ENCODE results near the gene PPEF2.
A peak's percentile ranks its signal among the peaks of the same experiment; 100 is the strongest.
"Not testable (repeated sequence)": the region's sequence is repeated elsewhere in the genome, so short reads cannot be mapped to it uniquely, and the experiment has no call there.

Gene PPEF2, protein sequence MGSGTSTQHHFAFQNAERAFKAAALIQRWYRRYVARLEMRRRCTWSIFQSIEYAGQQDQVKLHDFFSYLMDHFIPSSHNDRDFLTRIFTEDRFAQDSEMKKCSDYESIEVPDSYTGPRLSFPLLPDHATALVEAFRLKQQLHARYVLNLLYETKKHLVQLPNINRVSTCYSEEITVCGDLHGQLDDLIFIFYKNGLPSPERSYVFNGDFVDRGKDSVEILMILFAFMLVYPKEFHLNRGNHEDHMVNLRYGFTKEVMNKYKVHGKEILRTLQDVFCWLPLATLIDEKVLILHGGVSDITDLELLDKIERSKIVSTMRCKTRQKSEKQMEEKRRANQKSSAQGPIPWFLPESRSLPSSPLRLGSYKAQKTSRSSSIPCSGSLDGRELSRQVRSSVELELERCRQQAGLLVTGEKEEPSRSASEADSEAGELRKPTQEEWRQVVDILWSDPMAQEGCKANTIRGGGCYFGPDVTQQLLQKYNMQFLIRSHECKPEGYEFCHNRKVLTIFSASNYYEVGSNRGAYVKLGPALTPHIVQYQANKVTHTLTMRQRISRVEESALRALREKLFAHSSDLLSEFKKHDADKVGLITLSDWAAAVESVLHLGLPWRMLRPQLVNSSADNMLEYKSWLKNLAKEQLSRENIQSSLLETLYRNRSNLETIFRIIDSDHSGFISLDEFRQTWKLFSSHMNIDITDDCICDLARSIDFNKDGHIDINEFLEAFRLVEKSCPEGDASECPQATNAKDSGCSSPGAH

DNA sequence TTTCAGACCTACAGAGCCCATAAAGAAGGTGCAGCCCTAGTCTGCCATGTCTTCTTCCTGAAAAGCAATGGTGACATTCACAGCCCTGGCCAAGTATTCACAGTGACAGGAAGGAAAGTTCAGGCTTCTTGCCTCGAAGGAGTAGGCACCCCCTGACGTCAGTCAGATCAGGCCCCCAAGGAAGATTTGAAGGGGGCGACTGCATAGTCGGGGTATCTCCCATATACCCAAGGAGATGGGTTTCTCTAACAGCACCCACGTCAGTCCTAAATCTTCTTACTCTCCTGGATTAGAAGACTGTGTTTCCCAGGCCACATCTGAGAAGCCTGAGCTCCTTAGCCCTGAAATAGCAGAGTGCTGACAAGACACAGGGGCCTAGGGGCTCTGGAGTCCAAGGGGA lies at the start of gene PPEF2:
Gene PPEF2, minus strand, starts transcription at position 101 of the 400 bp plus-strand sequence. CDS start 6,127 bp downstream, outside the sequence.
- no peak for DNase-seq

DNA sequence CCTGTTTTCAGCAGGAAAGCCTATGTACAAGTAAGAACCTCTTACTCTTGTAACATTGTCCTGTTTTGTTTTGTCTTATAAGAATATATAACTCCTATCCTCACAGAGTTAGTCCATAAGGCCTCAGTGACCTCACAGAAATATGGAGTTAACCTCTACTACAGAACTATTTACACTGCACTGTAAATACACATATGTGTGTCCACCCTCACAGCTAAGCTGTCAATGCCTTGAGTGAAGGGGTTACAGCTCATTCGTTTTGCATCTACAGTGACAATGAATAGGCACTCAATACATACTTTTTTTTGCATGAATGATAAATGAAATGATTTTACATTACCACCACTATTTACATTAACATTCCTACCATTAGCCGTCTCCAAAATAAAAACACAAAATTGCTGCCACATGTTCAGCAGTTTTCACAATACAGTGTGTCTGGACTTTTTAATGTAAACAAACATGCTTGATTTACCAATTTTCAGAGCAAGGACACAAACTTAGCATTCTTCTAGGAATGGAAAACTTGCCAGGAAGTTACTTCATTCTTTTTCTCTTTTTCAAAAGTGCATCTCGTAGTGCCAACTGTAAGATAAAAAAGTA lies 48.1 kb upstream of the PPEF2 start:
- no peak for DNase-seq

DNA sequence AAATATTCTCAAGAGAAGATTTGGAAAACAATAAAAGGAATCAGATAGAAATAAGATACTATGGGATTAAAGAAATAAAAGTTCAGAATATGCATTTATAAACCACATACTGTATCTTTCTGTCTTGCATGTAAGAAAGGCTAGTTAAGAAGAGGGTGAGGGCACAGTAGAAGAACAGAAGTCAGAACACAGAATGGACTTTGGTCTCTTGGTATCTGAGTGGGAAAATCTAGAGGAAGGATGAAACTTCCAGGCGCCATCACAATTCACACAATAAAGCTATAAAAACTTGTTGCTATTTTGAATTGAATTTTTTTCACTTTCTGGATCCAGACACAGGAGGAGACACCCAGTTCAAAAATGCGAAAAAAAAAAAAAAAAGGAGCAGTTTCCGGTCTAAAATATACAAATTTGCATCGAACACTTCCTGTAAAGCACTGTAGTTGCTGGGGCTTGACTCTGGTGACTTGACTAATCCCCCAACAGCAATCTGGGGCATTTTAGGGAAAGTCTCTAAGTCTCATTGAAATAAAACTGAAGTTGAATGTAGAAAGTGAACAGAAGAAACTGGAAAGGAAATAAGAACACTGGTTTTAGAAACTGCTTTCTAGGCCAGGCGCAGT lies 46.7 kb upstream of the PPEF2 start:
- DNase-seq: no peak

DNA sequence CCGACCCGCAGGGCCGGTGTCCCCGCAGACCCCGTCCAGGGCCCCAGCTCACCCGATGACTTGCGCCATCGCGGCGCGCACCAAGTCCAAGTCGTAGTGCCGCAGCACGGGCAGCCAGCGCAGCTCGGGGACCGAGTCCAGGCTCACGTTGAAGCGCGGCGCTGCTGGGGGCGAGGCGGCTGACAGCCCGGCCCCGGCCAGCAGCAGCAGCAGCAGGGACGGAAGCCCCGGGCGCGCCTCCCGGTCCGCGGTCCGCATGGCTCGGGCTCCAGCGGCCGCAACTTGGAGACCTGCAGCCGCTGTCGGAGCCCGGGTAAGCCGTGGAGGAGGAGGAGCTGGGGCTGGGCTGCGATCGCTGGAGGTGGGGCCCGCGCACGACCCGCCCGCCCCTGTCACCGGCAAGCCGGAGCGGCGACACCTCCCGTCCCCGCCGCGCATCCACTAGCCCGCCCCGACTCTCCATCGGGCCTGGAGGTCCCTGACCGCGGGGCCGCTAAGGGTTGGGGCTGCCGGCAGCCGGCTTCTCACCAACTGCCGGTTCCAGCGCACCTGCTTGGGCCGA lies 38.5 kb upstream of the PPEF2 start, which contains the start of gene NAAA:
Gene NAAA, minus strand, starts transcription at position 322 of the 562 bp plus-strand sequence. Its CDS starts 64 bp downstream, at position 258.
- DNase-seq: no peak

DNA sequence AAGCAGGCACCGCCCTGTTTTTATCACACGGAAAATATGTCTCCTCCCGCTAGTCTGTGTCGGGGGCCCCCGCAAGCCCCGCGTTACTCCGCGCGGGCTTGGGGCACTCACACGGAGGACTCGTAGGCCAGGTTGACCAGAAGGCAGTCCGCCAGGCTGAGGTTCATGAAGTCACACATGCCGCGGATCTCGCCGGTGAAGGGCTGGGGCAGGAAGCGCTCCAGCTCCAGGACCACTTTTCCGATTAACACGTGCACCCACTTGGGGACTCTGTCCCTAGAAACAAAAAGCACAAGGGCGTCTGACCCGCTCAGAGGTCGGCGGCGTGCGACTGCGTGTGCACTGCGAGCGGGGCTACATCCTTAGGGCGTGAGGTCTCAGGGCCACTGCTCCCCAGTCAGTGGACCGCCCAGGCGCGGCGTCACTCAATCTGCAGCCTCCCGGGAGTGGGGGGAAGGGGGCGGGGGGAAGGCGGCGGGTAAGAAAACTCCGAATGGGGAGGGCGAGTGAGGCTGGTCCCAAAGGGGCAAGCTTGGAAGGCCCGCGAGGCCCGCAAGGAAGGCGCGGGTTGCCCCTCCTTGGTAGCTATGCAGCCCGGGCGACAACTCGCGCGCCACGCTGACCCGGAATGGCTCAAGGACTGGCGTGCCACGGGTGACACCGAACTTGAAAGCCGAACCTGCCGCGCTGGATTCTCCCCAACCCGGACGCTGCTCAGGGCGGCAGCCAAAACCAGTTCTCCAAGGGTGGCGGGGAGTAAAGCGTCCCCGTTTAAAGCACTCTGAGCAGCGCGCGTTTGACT lies 37.8 kb upstream of the PPEF2 start:
- DNase-seq: no peak

DNA sequence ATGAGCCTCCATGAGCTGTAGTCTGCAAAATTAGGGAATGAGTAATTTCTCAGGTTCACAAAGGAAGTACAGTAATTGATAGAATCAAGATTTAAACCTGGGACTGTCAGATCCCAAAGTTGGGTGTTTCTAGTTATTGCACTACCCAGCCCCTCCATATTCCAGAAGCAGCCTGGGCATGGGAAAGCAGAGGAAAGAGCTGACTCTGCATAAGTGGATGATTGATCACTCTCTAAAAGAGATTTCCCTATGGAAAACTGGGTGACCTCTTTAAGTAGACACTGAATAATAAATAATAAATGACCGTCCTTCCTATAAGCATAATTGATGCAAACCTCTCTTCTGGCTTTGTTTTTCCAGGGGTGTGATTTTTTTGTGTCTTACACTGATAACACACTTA lies 33.4 kb upstream of the PPEF2 start:
- no peak for DNase-seq

DNA sequence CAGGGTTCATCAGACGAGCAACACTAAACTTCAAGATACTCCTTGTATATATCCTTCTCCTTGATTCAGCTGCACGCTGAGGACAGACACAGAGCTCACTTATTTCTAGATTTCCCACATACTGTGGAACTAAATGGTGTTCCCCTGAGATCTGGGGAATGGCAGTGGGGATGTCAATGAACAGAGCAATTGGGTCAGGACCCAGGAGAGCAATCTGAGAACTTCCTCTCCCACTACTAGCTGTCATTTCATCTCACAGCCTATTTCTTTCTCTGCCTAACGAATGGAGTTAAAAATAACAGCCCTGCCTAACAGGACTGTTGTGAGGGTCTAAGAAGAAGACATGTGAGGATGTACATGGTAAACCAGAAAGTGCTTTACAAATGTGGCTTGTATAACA lies 27.9 kb upstream of the PPEF2 start:
- DNase-seq: no peak

DNA sequence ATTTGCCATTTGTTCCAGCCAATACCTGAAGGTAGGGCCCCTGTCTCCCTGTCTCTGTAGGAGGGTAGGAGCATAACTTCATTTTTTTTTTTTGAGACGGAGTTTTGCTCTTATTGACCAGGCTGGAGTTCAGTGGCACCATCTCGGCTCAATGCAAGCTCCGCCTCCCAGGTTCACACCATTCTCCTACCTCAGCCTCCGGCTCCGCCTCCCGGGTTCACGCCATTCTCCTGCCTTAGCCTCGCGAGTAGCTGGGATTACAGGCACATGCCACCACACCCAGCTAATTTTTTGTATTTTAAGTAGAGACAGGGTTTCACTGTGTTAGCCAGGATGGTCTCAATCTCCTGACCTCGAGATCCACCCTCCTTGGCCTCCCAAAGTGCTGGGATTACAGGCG lies 22.7 kb upstream of the PPEF2 start:
- not testable (repeated sequence) for DNase-seq

DNA sequence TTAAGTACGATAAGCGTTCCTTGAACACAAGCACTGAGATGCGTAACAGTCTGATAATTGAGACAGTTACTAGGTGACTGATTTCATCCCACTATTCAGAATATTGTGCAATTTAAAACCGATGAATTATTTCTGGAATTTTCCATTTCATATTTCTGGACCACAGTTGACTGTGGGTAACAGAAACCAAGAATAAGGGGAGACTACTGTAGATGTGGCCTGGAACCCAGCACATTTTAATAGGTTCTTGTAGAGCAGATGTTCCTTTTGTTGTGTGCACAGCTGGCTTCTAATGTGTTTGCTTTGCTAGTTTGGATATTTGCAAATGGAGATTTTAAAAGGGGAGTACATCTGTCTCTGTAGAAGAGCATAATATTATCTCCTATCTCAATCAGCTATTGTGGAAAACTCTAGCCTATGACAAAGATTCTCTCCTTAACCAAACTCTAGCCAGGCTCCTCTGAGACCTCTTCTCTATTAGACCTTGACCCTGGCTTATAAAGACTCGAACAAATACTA lies 22.1 kb upstream of the PPEF2 start:
- DNase-seq: peak; percentile 41

DNA sequence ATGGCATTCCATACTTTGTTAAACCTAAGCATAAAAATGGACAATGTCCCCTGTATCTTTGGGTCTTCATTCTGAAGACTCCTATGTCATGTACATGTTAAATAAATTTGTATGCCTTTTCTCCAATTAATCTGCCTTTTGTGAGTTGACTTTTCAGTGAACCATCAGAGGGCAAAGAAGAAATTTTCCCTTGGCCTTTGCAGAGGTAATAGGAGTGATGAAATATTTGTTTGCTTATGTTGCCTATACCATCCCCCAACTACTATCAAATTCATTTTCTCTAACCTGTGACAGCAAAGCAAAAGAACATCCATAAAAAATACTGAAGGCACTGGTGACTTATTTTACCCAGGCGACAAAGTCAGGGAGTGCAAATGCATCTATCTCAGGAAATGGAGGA lies 20.3 kb upstream of the PPEF2 start:
- no peak for DNase-seq

DNA sequence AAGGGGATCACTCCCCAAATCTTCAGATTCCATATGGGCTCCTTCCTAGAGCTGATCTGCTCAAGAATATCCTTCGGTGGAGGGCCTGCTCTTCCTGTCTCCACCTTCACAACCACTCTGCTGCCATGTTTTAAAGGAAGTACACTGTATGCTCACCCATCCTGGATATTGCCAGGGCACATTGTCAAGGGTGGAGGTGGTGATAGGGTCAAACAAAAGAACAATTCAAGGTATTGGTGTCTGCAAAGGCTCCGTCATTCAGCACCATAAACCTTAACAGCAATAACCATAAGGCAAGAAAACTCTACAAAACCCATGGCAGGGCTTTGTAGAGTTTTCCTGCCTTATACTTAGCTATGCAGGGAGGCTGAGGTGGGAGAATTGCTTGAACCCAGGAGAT lies 19.7 kb upstream of the PPEF2 start:
- DNase-seq: no peak

DNA sequence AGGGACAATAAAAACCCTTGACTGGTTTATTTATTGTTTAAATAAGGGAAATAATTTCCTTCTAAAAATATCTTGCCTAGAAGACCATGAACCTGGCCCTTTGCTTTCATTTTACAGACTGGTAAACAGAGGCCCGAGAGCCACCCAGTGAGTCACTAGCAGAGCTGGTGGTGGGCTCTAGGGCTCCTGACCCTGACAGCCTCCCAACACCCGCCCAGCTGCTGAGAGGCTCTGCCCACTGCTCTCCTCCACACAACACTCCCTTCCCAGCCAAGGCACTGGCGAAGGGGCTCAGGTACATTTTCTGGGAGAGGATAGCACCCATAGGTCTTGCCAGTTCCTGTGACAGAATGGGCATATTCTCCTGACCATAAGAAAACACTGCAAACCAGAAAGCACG lies 18.1 kb upstream of the PPEF2 start:
- no peak for DNase-seq

DNA sequence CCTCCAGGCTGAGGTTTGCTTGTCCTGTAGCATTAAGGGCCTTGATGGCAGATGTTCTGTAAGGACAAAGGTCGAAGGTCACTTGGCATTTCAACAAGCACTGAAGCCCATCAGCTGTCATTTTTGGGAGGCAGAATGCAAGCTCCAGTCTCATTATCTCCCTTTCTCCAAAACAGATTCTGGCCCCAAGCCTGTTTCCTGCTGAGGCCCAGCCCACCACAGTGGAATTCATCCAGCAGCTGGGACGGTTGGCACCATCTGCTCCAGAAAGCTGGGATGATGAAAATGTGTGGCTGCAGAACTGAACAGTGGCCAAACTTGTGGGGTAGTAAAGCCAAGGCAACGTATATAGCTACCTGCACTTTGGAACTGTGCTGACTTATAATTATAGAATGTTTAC lies 17.7 kb upstream of the PPEF2 start:
- DNase-seq: no peak

DNA sequence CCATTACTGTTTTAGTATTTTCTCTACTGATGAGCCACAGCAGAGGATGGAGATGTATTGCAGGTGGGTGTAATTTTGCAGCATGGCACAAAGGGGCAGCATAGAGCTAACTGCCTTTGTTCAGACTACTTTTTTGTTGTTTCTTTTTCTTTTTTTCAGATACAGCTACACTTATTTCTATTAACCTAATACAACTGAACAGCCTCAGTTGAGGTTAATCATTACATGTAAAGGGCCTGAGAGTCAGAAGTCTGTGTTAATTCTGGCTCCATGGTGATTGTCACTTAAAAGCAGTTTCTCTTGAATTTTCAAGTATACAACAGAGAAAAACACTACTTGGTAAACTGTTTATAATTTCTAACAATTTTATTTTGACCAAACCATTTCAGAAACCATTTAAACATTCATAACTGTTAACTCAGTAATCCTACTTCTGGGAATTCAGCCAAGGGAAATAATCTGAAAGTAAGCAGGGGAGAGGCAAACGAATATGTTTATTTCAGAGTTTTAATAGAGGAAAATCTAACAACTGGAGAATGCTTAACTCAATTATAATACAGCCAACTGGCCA lies 13.9 kb upstream of the PPEF2 start:
- peak; percentile 14 for DNase-seq

DNA sequence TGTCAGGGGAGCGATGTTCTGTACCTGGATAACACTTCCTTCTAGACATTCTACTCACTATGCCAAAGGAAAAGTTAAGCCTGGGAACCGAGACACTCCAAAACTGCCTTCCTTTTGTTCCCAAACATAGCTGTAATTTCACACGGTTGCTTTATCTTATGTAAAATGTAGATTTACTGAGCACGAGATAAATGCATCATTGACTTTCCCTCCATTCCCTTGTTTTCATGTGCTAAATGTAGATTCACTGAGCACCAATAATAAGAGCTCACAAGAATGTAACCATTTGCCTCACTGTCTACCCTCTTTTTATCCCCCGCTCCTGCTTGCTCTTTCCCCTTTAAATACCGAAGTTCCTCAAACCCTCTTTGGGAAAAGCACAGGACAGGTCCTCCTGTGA lies 10.7 kb upstream of the PPEF2 start:
- DNase-seq: no peak

DNA sequence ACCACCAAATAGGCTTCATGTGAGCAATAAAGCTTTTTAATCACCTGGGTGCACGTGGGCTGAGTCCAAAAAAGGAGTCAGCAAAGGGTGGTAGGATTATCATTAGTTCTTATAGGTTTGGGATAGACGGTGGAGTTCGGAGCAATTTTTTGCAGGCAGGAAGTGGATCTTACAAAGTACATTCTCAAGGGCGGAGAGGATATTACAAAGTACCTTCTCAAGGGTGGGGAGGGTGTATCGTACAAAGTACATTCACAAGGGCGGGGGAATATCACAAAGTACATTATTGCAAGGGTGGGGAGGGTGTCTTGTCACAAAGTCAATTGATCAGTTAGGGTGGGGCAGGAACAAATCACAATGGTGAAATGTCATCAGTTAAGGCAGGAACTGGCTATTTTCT lies 8.6 kb upstream of the PPEF2 start:
- not testable (repeated sequence) for DNase-seq

DNA sequence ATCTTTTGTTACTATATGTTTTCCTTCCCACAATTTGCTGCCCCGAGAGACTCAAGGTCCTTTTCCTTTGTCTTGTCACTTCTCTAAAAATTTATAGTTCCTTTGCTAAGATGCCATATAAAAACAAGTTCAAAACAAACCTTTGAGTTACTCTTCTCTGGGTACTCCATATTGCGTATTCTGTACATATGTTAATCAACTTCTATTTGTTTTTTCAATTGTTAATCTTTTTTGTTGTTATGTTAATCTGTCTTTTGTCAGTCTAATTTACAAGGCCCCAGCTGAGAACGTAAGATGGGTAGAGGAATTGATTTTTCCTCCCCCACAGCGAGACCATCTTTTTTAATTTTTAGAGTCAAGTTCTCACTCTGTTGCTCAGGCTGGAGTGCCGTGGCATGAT lies 7.2 kb upstream of the PPEF2 start:
- DNase-seq: no peak

DNA sequence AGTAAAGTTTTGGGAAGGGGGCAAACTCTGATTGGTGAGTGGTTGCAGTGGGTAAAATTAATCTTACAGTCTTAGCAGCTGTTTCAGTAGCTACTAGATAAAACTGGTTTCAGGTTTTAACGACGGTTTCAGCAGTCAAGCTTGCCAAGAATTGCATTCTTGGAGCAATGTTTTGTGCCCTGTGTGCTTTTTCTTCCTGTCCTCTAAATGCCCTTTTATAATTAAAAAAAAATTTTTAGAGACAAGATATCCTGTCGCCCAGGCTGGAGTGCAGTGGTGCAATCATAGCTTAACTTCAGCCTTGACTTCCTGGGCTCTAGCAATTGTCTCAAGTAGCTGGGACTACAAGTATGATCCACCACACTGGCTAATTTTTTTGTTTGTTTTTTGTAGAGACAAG lies 6.3 kb upstream of the PPEF2 start:
- no peak for DNase-seq

DNA sequence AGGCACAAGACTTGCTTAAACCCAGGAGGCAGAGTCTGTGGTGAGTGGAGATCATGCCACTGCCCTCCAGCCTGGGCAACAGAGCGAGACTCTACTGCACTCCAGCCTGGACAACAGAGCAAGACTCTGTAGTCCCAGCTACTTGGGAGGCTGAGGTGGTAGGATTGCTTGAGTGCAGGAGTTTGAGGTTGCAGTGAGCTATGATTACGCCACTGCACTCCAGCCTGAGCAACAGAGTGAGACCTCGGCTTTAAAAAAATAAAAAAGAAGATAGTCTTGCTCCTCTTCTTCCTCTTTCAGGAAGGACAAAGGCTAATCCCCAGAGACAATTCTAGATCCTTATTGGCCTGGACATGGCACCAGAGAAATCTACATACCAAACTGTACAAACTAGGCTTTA lies 5.7 kb upstream of the PPEF2 start:
- DNase-seq: no peak

DNA sequence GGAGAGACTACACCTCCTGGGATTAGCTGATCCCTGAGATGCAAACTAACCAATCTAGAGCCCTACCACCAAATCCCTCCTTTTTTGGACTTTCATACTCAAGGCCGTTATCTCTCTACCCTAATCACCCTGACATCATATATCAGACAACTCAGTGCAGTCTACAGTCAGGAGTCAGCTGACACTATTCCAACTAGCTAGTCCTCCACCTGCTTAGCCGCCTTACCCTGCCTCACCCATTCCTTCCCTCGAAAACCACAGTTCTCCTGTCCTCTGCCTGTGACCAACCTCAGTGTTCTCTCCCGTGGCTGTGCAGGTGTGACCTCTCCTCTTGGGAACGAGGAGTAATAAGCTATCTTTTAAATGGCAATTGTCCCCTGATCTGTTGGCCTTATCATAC lies 1.8 kb upstream of the PPEF2 start:
- DNase-seq: no peak

DNA sequence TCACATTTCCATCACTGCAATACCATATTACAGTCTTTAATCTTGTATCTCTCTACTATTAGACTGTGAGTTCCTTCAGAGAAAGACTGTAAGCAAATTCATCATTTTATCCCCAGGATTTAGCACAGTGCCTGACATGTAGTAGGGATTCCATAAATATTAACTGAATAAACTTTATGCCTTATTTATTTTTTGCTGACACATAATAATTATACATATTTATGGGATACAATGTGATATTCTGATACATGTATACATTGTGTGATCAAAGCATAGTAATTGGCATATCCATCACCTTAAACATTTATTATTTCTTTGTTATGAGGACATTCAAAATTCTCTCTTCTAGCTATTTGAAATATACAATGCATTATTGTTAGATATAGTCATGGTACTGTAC lies 3.7 kb downstream of the PPEF2 start:
- no peak for DNase-seq

All from NCI-H748 treated with DMSO at 0.1 percent for 48 hours (cell line).